ENCODE measurements around the gene ATP2B2.

DNA sequence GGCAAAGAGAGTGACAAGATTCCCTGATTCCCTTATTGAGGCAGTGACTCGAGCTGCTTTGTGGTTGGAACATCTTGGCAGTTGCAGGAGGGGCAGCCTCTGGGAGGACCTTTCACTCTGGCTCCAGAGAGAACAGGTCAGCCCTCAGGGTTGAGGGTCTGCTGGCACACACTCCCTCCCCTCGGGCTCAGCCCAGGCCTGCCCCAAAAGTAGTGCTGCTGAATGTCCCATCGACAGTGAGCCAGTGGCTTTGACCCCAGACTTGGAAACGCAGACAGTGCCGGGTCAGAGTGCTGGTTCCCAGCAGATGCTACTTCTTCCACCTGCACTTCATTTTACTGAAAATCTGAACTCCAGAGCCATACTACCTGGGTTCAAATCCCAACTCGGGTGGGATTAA lies 25.6 kb upstream of the ATP2B2 start:
- TF ChIP-seq, protein P1, sequence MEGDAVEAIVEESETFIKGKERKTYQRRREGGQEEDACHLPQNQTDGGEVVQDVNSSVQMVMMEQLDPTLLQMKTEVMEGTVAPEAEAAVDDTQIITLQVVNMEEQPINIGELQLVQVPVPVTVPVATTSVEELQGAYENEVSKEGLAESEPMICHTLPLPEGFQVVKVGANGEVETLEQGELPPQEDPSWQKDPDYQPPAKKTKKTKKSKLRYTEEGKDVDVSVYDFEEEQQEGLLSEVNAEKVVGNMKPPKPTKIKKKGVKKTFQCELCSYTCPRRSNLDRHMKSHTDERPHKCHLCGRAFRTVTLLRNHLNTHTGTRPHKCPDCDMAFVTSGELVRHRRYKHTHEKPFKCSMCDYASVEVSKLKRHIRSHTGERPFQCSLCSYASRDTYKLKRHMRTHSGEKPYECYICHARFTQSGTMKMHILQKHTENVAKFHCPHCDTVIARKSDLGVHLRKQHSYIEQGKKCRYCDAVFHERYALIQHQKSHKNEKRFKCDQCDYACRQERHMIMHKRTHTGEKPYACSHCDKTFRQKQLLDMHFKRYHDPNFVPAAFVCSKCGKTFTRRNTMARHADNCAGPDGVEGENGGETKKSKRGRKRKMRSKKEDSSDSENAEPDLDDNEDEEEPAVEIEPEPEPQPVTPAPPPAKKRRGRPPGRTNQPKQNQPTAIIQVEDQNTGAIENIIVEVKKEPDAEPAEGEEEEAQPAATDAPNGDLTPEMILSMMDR (IDR thresholded peaks at IDR 0.05), result no peak
- TF ChIP-seq EZH2 (IDR thresholded peaks at IDR 0.05) (no peak), EZH2phosphoT487 (IDR thresholded peaks at IDR 0.05) (no peak)
